Smooth muscle cell (in vitro differentiated cells): ENCODE data around the gene CXCL16. TPM values are rescaled to one million over a fixed set of nuclear protein-coding genes. Genes with fewer than 3 reads are reported as not detected.

Experiments
- DNase-seq: peaks from one replicate; lab custom pipeline; 2025; ENCODE audit not compliant: unreplicated experiment; lab: John Stamatoyannopoulos, UW
- H2AFZ ChIP-seq: fragments of 200-600 bp; sonication (generic); 2 replicates; pipeline ENCODE4 v1.6.0; 2016; ENCODE audit warnings: antibody characterized with exemption, low read depth, mild to moderate bottlenecking
- H3F3A ChIP-seq: fragments of 200-600 bp; sonication (generic); 2 replicates; pipeline ENCODE4 v1.6.0; 2017; ENCODE audit warnings: antibody characterized with exemption, low read depth
- H3K27ac ChIP-seq: fragments of 200-600 bp; sonication (generic); 2 replicates; pipeline ENCODE4 v1.5.1; 2016; ENCODE audit warnings: low read depth, mild to moderate bottlenecking
- H3K27me3 ChIP-seq: fragments of 200-600 bp; sonication (generic); 2 replicates; pipeline ENCODE4 v1.6.1; 2016; ENCODE audit warnings: low read depth, mild to moderate bottlenecking
- H3K36me3 ChIP-seq: fragments of 200-600 bp; sonication (generic); 2 replicates; pipeline ENCODE4 v1.5.1; 2016; ENCODE audit warnings: low read depth
- H3K4me1 ChIP-seq: fragments of 200-600 bp; sonication (generic); 2 replicates; pipeline ENCODE4 v1.5.1; 2016; ENCODE audit warnings: low read depth
- H3K4me2 ChIP-seq: fragments of 200-600 bp; sonication (generic); 2 replicates; pipeline ENCODE4 v1.6.0; 2016; ENCODE audit warnings: mild to moderate bottlenecking
- H3K4me3 ChIP-seq: fragments of 200-600 bp; sonication (generic); 2 replicates; pipeline ENCODE4 v1.5.1; 2016; ENCODE audit warnings: mild to moderate bottlenecking
- H3K79me2 ChIP-seq: fragments of 200-600 bp; sonication (generic); 2 replicates; pipeline ENCODE4 v1.6.0; 2016; ENCODE audit warnings: low read depth, mild to moderate bottlenecking
- H3K9ac ChIP-seq: fragments of 200-600 bp; sonication (generic); 2 replicates; pipeline ENCODE4 v1.6.0; 2016; ENCODE audit warnings: low read depth
- H3K9me3 ChIP-seq: fragments of 200-600 bp; sonication (generic); replicated peaks from 2 replicates; pipeline ENCODE4 v1.5.1; 2016; ENCODE audit warnings: low read depth
- H4K20me1 ChIP-seq: fragments of 200-600 bp; sonication (generic); 2 replicates; pipeline ENCODE4 v1.6.0; 2016; ENCODE audit warnings: low read depth
- WGBS: methylation state at CpG from one replicate; pipeline ENCODE4 v1.1.7; 2016; ENCODE audit warnings: low lambda C conversion rate; 5-methylcytosine and 5-hydroxymethylcytosine counted together
- polyA plus RNA-seq: library from polyadenylated mRNA; unstranded; fragments of >200 nt; fragmentation: Nextera tagmentation; extraction: Ambion mirVana; gene quantifications from 2 replicates; pipeline ENCODE4 v1.2.1, GENCODE V29; 2016
- total RNA-seq: library from RNA; depleted of rRNA; stranded (reverse); fragments of >200 nt; gene quantifications from 2 replicates; pipeline ENCODE4 v1.2.3, GENCODE V29; 2014
- TF ChIP-seq, protein P1 (sequence below): fragments of 200-600 bp; sonication (generic); IDR thresholded peaks from 2 replicates; pipeline ENCODE4 v1.5.1; 2017; ENCODE audit warnings: borderline replicate concordance, mild to moderate bottlenecking, antibody characterized with exemption; ENCODE audit not compliant: insufficient read depth, poor library complexity, severe bottlenecking

CXCL16 gene
- total and polyA plus RNA-seq, 2 experiments from 2014 or later: 2.3 to 3.2 TPM

DNA sequence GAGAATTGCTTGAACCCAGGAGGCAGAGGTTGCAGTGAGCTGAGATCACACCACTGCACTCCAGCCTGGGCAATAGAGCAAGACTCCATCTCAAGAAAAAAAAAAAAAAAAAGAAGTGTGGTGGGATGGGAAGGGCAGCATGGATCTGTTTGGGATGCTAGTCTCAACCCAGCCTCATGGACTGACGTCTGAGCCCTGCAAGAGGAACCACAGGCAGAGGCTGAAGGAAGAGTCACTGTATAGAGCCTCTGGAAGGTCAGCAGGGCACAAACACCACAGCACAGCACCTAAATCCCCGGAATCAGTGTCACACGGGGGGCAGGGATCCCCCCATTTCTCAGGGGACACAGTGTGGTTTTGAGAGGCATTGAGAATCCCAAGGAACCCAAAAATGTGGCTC lies 10.9 kb upstream of the CXCL16 start:
- DNase-seq: no peak
- H3K79me2 ChIP-seq: no peaks in the 10 kb centered on the region
- H3K27me3 ChIP-seq: peaks cover 45% of the 10 kb centered on the region
- TF ChIP-seq, protein P1, sequence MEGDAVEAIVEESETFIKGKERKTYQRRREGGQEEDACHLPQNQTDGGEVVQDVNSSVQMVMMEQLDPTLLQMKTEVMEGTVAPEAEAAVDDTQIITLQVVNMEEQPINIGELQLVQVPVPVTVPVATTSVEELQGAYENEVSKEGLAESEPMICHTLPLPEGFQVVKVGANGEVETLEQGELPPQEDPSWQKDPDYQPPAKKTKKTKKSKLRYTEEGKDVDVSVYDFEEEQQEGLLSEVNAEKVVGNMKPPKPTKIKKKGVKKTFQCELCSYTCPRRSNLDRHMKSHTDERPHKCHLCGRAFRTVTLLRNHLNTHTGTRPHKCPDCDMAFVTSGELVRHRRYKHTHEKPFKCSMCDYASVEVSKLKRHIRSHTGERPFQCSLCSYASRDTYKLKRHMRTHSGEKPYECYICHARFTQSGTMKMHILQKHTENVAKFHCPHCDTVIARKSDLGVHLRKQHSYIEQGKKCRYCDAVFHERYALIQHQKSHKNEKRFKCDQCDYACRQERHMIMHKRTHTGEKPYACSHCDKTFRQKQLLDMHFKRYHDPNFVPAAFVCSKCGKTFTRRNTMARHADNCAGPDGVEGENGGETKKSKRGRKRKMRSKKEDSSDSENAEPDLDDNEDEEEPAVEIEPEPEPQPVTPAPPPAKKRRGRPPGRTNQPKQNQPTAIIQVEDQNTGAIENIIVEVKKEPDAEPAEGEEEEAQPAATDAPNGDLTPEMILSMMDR: no peak
- no peak overlapping the region for H3K27ac ChIP-seq
- H3F3A ChIP-seq: no peaks in the 10 kb centered on the region
- H3K9me3 ChIP-seq: no peaks in the 10 kb centered on the region
- no peaks in the 10 kb centered on the region for H4K20me1 ChIP-seq
- 52% methylated on average over 3 of the region's 3 CpGs for WGBS
- H3K4me1 ChIP-seq: peaks cover 2% of the 10 kb centered on the region
- no peak overlapping the region for H3K9ac ChIP-seq
- no peak overlapping the region for H3K4me3 ChIP-seq
- no peak overlapping the region for H3K4me2 ChIP-seq
- H2AFZ ChIP-seq: no peak overlapping the region
- H3K36me3 ChIP-seq: no peaks in the 10 kb centered on the region

DNA sequence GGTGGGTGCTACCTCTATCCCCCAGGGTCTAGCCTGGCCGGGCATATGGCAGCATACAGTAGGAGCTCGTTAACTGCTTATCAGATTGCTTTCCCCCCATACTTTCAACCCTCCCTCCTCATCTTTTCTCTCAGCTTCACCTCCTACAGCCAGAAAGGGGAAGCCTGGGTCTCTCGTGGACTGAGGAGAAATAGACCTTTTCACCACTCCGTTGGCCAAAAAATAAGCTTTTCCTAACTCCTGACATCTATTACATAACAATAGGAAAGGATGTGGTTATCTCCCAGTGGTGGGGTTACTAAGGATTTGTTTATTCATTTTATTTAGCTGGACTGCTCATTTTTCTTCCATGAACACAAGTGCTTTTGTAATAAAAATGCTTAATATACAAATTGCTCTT lies 9.0 kb upstream of the CXCL16 start:
- DNase-seq: no peak
- no peak overlapping the region for H3K27ac ChIP-seq
- H4K20me1 ChIP-seq: no peaks in the 10 kb centered on the region
- no peak overlapping the region for H3K4me2 ChIP-seq
- H3K9me3 ChIP-seq: no peaks in the 10 kb centered on the region
- H3F3A ChIP-seq: no peaks in the 10 kb centered on the region
- H2AFZ ChIP-seq: no peak overlapping the region
- no peaks in the 10 kb centered on the region for H3K36me3 ChIP-seq
- H3K4me3 ChIP-seq: no peak overlapping the region
- H3K27me3 ChIP-seq: peaks cover 50% of the 10 kb centered on the region
- H3K79me2 ChIP-seq: no peaks in the 10 kb centered on the region
- peaks cover 6% of the 10 kb centered on the region for H3K4me1 ChIP-seq
- 78% methylated on average over 4 of the region's 4 CpGs for WGBS
- H3K9ac ChIP-seq: no peak overlapping the region
- TF ChIP-seq, protein P1: no peak

DNA sequence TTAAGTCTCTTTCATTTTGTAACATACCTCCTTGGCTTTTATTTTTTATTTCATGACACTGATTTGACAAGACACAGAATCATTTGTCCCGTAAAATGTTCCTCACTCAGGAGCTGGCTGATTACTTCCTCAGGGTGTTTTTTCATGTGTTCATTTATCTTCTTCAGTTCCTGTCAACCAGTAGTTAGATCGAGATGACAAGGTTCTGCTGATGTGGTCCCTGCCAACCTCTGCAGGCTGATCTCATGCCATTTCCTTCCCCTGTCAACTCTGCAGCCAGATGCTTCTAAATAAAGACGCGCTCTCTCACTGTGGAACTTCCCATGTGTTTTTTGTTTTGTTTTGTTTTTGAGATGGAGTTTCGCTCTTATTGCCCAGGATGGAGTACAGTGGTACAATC lies 8.1 kb upstream of the CXCL16 start:
- H3K79me2 ChIP-seq: no peaks in the 10 kb centered on the region
- H4K20me1 ChIP-seq: no peaks in the 10 kb centered on the region
- no peak overlapping the region for H3K27ac ChIP-seq
- TF ChIP-seq, protein P1: no peak
- H3K4me2 ChIP-seq: no peak overlapping the region
- H3K36me3 ChIP-seq: no peaks in the 10 kb centered on the region
- H3K4me3 ChIP-seq: no peak overlapping the region
- peaks cover 45% of the 10 kb centered on the region for H3K27me3 ChIP-seq
- no peak overlapping the region for H2AFZ ChIP-seq
- DNase-seq: no peak
- no peak overlapping the region for H3K9ac ChIP-seq
- no peaks in the 10 kb centered on the region for H3K9me3 ChIP-seq
- no peaks in the 10 kb centered on the region for H3F3A ChIP-seq
- H3K4me1 ChIP-seq: peaks cover 6% of the 10 kb centered on the region
- 78% methylated on average over 5 of the region's 5 CpGs for WGBS
